ENCODE measurements around the gene PTRHD1.

GRCh38 chr2:24836206-24836605 lies 43.0 kb upstream of the PTRHD1 start:
- TF ChIP-seq CTCF (IDR thresholded peaks at IDR 0.05; ENCODE audit: borderline replicate concordance, extremely low read depth, low read length, poor library complexity, severe bottlenecking) (no peak), EZH2 (IDR thresholded peaks at IDR 0.05; ENCODE audit: borderline replicate concordance, low read depth, low read length, severe bottlenecking) (no peak)

Data from DND-41 (cell line).